ENCODE measurements around the gene GPX6.

Gene GPX6

DNA sequence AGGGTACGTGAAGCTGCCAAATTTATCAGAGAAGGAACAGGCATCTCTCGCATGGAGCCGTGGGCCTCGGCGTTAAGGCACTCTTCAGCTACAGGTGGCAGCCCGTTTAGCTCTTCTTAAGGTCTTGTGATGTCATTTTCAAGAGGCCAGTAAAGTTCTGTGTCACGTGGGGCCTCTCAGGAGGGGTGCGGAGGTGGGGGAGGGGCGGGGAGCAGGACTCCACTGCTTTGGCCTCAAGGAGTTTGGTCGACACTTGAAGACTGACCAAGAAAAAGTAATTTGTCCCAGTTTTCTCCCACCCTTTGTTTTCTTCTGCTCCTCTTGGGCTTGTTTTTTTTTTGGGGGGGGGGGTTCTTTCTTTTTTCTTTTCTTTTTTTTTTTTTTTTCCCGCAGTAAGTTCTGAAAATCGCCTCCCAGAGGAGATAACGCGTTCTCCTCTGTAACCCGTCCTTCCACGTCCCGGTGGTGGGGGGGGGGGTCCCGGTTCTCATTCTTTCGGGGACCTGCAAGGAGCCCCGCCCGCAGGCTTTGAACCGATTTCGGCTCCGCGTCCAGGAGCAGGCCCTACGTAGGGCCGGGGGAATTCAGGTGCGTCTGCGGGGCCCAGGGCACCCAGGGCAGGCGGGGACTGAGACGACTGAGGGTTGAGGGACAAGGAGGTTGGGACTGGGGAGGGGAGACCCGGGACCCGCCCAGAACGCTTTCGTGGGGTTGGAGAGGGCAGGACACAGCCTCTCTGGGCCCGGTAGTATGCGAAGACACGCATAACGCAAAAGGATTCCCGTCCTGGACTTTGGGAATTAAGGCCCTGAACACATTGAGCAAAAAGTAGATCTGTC lies 26.0 kb downstream of the GPX6 start (continued):
- TF ChIP-seq, protein P1, sequence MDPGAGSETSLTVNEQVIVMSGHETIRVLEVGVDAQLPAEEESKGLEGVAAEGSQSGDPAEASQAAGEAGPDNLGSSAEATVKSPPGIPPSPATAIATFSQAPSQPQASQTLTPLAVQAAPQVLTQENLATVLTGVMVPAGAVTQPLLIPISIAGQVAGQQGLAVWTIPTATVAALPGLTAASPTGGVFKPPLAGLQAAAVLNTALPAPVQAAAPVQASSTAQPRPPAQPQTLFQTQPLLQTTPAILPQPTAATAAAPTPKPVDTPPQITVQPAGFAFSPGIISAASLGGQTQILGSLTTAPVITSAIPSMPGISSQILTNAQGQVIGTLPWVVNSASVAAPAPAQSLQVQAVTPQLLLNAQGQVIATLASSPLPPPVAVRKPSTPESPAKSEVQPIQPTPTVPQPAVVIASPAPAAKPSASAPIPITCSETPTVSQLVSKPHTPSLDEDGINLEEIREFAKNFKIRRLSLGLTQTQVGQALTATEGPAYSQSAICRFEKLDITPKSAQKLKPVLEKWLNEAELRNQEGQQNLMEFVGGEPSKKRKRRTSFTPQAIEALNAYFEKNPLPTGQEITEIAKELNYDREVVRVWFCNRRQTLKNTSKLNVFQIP (CRISPR knock-in tag; IDR thresholded peaks at IDR 0.05; ENCODE audit: borderline replicate concordance, low read depth) = no peak
- TF ChIP-seq GLIS3 (CRISPR knock-in tag; IDR thresholded peaks at IDR 0.05) (no peak), ARNTL (CRISPR knock-in tag; IDR thresholded peaks at IDR 0.05; ENCODE audit: borderline replicate concordance, low read depth) (no peak), ZFP3 (CRISPR knock-in tag; IDR thresholded peaks at IDR 0.05) (no peak), RARB (CRISPR knock-in tag; IDR thresholded peaks at IDR 0.05) (no peak), TOX (CRISPR knock-in tag; IDR thresholded peaks at IDR 0.05; ENCODE audit: borderline replicate concordance) (no peak), ZC3H10 (CRISPR knock-in tag; IDR thresholded peaks at IDR 0.05) (no peak), ZNF565 (CRISPR knock-in tag; conservative IDR thresholded peaks at IDR 0.05; ENCODE audit: low read depth) (no peak), ZFP30 (CRISPR knock-in tag; IDR thresholded peaks at IDR 0.05) (no peak)

- ATAC-seq = peak; percentile 41
- TF ChIP-seq ISL1 (CRISPR knock-in tag; IDR thresholded peaks at IDR 0.05) = no peak
- TF ChIP-seq, protein P2, sequence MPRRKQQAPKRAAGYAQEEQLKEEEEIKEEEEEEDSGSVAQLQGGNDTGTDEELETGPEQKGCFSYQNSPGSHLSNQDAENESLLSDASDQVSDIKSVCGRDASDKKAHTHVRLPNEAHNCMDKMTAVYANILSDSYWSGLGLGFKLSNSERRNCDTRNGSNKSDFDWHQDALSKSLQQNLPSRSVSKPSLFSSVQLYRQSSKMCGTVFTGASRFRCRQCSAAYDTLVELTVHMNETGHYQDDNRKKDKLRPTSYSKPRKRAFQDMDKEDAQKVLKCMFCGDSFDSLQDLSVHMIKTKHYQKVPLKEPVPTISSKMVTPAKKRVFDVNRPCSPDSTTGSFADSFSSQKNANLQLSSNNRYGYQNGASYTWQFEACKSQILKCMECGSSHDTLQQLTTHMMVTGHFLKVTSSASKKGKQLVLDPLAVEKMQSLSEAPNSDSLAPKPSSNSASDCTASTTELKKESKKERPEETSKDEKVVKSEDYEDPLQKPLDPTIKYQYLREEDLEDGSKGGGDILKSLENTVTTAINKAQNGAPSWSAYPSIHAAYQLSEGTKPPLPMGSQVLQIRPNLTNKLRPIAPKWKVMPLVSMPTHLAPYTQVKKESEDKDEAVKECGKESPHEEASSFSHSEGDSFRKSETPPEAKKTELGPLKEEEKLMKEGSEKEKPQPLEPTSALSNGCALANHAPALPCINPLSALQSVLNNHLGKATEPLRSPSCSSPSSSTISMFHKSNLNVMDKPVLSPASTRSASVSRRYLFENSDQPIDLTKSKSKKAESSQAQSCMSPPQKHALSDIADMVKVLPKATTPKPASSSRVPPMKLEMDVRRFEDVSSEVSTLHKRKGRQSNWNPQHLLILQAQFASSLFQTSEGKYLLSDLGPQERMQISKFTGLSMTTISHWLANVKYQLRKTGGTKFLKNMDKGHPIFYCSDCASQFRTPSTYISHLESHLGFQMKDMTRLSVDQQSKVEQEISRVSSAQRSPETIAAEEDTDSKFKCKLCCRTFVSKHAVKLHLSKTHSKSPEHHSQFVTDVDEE (CRISPR knock-in tag; IDR thresholded peaks at IDR 0.05) = no peak
- no peak for TF ChIP-seq ZNF70 (CRISPR knock-in tag; IDR thresholded peaks at IDR 0.05)
- TF ChIP-seq, protein P3, sequence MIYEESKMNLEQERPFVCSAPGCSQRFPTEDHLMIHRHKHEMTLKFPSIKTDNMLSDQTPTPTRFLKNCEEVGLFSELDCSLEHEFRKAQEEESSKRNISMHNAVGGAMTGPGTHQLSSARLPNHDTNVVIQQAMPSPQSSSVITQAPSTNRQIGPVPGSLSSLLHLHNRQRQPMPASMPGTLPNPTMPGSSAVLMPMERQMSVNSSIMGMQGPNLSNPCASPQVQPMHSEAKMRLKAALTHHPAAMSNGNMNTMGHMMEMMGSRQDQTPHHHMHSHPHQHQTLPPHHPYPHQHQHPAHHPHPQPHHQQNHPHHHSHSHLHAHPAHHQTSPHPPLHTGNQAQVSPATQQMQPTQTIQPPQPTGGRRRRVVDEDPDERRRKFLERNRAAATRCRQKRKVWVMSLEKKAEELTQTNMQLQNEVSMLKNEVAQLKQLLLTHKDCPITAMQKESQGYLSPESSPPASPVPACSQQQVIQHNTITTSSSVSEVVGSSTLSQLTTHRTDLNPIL (CRISPR knock-in tag; IDR thresholded peaks at IDR 0.05; ENCODE audit: low read depth) = no peak
- TF ChIP-seq ZC3H10 (CRISPR knock-in tag; IDR thresholded peaks at IDR 0.05) = no peak
- TF ChIP-seq GLIS3 (CRISPR knock-in tag; IDR thresholded peaks at IDR 0.05) = no peak
- no peak for TF ChIP-seq CSDC2 (CRISPR knock-in tag; IDR thresholded peaks at IDR 0.05)
- no peak for TF ChIP-seq PPARA (CRISPR knock-in tag; IDR thresholded peaks at IDR 0.05; ENCODE audit: borderline replicate concordance)
- no peak for TF ChIP-seq PATZ1 (CRISPR knock-in tag; IDR thresholded peaks at IDR 0.05; ENCODE audit: borderline replicate concordance)
- TF ChIP-seq ESRRG (CRISPR knock-in tag; IDR thresholded peaks at IDR 0.05) = no peak
- TF ChIP-seq, protein P1 (CRISPR knock-in tag; IDR thresholded peaks at IDR 0.05; ENCODE audit: borderline replicate concordance, low read depth) = no peak
- no peak for TF ChIP-seq ZNF8 (CRISPR knock-in tag; IDR thresholded peaks at IDR 0.05)
- no peak for TF ChIP-seq ZNF565 (CRISPR knock-in tag; conservative IDR thresholded peaks at IDR 0.05; ENCODE audit: low read depth)
- no peak for TF ChIP-seq CSRNP3 (CRISPR knock-in tag; IDR thresholded peaks at IDR 0.05)
These were observed 26.7 kb downstream of the GPX6 start for GRCh38 chr6:28488916-28489365.
